Tibial nerve (tissue), 4 donors: ENCODE measurements around the gene PSMB3. TPM values are rescaled to one million over a fixed set of nuclear protein-coding genes. Genes with fewer than 3 reads are reported as not detected.
A peak's percentile ranks its signal among the peaks of the same experiment; 100 is the strongest.

ENCODE experiments used
- DNase-seq, 2 donors: peaks; one replicate each; pipeline ENCODE4 v3.0.0-alpha.2; 2019; ENCODE audit warnings: low spot score in 2 of 2
- H3K27ac ChIP-seq, 4 donors: fragments of 200-600 bp; sonication (generic) in 3 of 4; one replicate each; pipeline ENCODE4 v1.5.1; 2017 to 2019; ENCODE audit warnings: mild to moderate bottlenecking in 1 of 4
- H3K27me3 ChIP-seq, 2 donors: fragments of 200-600 bp; sonication (generic) in 1 of 2; one replicate each; pipeline versions ENCODE4 v1.5.1 to v1.6.0; 2017 to 2019
- H3K36me3 ChIP-seq, 3 donors: fragments of 200-600 bp; sonication (generic); one replicate each; pipeline ENCODE4 v1.5.1; 2018 to 2019
- H3K4me1 ChIP-seq, 4 donors: fragments of 200-600 bp; sonication (generic) in 3 of 4; one replicate each; pipeline ENCODE4 v1.5.1; 2017 to 2019
- H3K4me3 ChIP-seq, 4 donors: fragments of 200-600 bp; sonication (generic) in 3 of 4; one replicate each; pipeline ENCODE4 v1.5.1; 2017 to 2019; ENCODE audit warnings: mild to moderate bottlenecking in 1 of 4, moderate library complexity in 1 of 4
- H3K9me3 ChIP-seq, 4 donors: fragments of 200-600 bp; sonication (generic) in 3 of 4; one replicate each; pipeline ENCODE4 v1.5.1; 2017 to 2019
- EP300 ChIP-seq, 2 donors: sonication (generic); formaldehyde crosslinking; IDR thresholded peaks; one replicate each; pipeline ENCODE4 v1.6.1; 2017; ENCODE audit warnings: antibody characterized with exemption in 2 of 2, mild to moderate bottlenecking in 1 of 2
- POLR2A ChIP-seq, 2 donors: fragments of 450-650 bp; IDR thresholded peaks; one replicate each; pipeline ENCODE4 v1.6.1; 2017; ENCODE audit warnings: antibody characterized with exemption in 2 of 2, mild to moderate bottlenecking in 2 of 2, moderate library complexity in 2 of 2
- WGBS, 2 donors: methylation state at CpG; one replicate each; pipeline ENCODE4 v1.1.5; 2018; 5-methylcytosine and 5-hydroxymethylcytosine counted together
- total RNA-seq, 4 donors: library from RNA; depleted of rRNA; stranded (reverse); fragments of >200 nt; gene quantifications; one replicate each; pipeline ENCODE4 v1.1.0, GENCODE V29; 2016
- TF ChIP-seq, protein P1 (sequence below), 5 experiments: fragments of 200-600 bp in 3 of 5; fragments of 450-650 bp in 2 of 5; sonication (generic) in 3 of 5; IDR thresholded peaks; one replicate each; pipeline ENCODE4 v1.5.1; 2016 to 2019; ENCODE audit warnings: antibody characterized with exemption in 5 of 5, mild to moderate bottlenecking in 3 of 5, moderate library complexity in 2 of 5

The PSMB3 gene
- total RNA-seq, 4 donors from 2014 or later = 88.8 to 146 (median 141) TPM

DNA sequence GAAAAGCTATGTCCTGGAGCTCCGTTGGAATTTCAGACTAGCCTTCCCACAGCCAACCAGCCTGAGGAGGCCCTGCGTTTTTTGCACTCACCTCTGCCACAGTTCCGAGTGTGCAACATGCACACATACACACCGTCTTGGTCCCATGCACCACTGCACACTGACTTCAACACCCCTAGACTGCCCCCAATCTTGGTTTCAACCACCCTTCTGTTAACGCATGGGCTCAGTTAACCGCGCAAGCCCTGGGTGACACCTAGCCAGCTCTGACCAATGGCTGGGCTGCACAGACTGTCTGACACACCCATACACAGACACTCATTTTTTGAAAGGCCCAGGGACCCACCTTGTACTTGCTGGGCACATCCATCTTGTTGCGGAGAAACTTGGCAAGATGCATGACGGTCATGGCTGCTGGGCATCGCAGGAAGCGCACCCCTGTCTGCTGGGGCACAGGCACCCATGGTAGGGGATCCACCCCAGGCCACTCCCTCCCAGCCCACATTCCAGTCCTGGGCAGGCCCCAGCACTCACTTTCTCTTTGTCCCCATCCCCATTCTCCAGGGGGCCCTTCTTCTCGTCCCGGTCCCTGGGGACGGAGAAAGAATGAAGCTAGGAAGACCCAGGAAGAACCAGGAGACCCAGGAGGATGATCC, 14.4 kb upstream of the PSMB3 start:
- Histone ChIP-seq H3K9me3 (no peaks in the 10 kb centered on the region), H3K4me3 (no peak overlapping the region), H3K4me1 (peaks cover 0 to 58% (median 24%) of the 10 kb centered on the region in 4 donors), H3K36me3 (peaks cover 0 to 64% (median 3%) of the 10 kb centered on the region in 3 donors), H3K27me3 (no peaks in the 10 kb centered on the region), H3K27ac (no peak overlapping the region)
- no peak for DNase-seq
- 86 to 89% methylated on average over 14 of the region's 14 CpGs for WGBS, 2 donors
- TF ChIP-seq EP300 (IDR thresholded peaks at IDR 0.05) = no peak
- no peak for TF ChIP-seq POLR2A (IDR thresholded peaks at IDR 0.05)
- TF ChIP-seq, protein P1, sequence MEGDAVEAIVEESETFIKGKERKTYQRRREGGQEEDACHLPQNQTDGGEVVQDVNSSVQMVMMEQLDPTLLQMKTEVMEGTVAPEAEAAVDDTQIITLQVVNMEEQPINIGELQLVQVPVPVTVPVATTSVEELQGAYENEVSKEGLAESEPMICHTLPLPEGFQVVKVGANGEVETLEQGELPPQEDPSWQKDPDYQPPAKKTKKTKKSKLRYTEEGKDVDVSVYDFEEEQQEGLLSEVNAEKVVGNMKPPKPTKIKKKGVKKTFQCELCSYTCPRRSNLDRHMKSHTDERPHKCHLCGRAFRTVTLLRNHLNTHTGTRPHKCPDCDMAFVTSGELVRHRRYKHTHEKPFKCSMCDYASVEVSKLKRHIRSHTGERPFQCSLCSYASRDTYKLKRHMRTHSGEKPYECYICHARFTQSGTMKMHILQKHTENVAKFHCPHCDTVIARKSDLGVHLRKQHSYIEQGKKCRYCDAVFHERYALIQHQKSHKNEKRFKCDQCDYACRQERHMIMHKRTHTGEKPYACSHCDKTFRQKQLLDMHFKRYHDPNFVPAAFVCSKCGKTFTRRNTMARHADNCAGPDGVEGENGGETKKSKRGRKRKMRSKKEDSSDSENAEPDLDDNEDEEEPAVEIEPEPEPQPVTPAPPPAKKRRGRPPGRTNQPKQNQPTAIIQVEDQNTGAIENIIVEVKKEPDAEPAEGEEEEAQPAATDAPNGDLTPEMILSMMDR (IDR thresholded peaks at IDR 0.05) = no peak

DNA sequence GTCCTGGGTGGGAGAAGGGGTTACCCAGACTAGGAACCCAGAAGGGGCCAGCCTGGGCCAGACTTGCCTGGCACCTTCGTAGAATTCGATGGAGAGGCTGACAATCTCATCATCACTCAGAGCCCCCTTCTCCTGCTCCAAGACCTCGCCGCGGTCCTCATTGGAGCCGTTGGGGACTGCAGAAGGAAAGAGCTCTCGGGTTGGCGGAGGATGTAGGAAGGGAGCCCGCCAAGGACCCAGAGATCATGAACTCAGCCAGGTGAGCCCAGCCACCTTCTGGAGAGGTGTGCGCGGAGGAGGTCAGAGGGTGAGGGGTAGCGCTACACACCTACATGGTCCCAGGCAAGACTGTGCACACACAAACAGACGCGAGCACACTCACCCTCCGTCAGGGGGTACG, 13.9 kb upstream of the PSMB3 start:
- peaks cover 0 to 58% (median 3%) of the 10 kb centered on the region in 3 donors for H3K36me3 ChIP-seq
- no peak for DNase-seq
- peaks cover 0 to 58% (median 23%) of the 10 kb centered on the region in 4 donors for H3K4me1 ChIP-seq
- no peak overlapping the region for H3K4me3 ChIP-seq
- no peaks in the 10 kb centered on the region for H3K9me3 ChIP-seq
- TF ChIP-seq EP300 (IDR thresholded peaks at IDR 0.05) (no peak), POLR2A (IDR thresholded peaks at IDR 0.05) (no peak)
- TF ChIP-seq, protein P1 (IDR thresholded peaks at IDR 0.05) = no peak
- H3K27me3 ChIP-seq = no peaks in the 10 kb centered on the region
- WGBS, 2 donors = 93 to 97% methylated on average over 16 of the region's 16 CpGs
- H3K27ac ChIP-seq = no peak overlapping the region

DNA sequence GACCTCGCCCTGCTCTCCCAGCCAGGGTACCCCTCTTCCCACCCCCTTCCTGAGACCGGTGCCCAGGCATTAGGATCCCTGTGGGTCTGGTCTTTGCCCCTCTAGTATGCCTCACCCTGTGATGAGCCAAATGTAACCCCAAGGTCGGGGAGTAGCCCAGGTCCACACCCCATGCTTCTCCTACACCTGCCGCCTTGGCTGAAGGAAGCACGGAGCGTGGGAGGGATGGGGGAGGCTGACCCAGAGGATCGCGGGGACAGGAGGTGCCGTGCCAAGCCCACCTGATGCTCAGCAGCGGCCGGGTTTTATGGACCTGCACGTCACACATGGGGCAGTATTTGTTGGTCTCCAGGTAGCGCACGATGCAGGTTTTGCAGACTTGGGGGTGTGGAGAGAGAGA, 13.2 kb upstream of the PSMB3 start:
- TF ChIP-seq EP300 (IDR thresholded peaks at IDR 0.05) (no peak), POLR2A (IDR thresholded peaks at IDR 0.05) (no peak)
- TF ChIP-seq, protein P1 (IDR thresholded peaks at IDR 0.05) = no peak
- no peak for DNase-seq
- Histone ChIP-seq H3K27me3 (no peaks in the 10 kb centered on the region), H3K4me1 (peaks cover 0 to 58% (median 23%) of the 10 kb centered on the region in 4 donors), H3K36me3 (peaks cover 0 to 52% (median 3%) of the 10 kb centered on the region in 3 donors), H3K9me3 (no peaks in the 10 kb centered on the region), H3K4me3 (no peak overlapping the region), H3K27ac (no peak overlapping the region)
- 80 to 90% methylated on average over 13 to 14 of the region's 14 CpGs for WGBS, 2 donors

DNA sequence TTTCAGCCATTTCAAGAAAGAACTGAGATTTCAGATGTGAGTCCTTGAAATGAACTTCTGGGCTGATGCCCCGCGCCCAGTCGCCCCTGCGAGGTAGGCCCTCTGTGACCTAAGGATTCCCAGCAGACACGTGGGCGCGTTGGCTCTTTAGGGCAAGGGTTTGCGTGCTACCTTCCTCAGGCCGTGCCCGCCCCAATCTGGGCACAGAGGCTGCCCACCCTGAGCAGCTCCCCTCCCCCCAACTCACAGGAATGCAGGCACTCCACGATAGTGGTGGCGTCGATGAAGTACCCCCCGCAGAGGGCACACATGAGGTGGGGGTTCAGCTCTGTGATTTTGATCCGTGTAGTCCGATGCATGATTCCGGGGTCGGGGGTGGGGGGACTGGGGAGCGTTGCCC, 12.5 kb upstream of the PSMB3 start:
- peaks cover 0 to 57% (median 20%) of the 10 kb centered on the region in 4 donors for H3K4me1 ChIP-seq
- no peak for DNase-seq
- no peak overlapping the region for H3K27ac ChIP-seq
- no peak overlapping the region for H3K4me3 ChIP-seq
- TF ChIP-seq POLR2A (IDR thresholded peaks at IDR 0.05) = no peak
- TF ChIP-seq EP300 (IDR thresholded peaks at IDR 0.05) = no peak
- TF ChIP-seq, protein P1 (IDR thresholded peaks at IDR 0.05) = no peak
- no peaks in the 10 kb centered on the region for H3K9me3 ChIP-seq
- H3K36me3 ChIP-seq = peaks cover 0 to 49% (median 3%) of the 10 kb centered on the region in 3 donors
- 84 to 94% methylated on average over 14 to 18 of the region's 19 CpGs for WGBS, 2 donors
- no peaks in the 10 kb centered on the region for H3K27me3 ChIP-seq

DNA sequence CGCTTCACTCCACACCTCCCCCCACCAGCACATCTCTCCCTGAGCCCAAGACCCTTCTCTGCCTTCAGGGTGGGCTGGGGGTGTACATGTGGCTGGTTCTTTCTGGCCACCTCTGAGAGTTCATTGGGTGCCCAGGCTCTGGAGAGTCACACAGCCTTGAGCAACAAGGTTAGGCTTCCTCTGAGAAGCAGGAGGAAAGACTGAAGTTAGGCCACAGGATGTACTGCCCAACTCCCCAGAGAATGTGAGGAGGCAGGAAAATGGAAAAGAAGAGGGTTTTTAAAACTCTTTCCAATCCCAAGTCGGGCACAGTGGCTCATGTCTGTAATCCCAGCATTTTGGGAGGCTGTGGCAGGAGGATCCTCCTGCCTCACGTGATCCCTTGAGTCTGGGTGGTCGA, 11.7 kb upstream of the PSMB3 start:
- peaks cover 0 to 57% (median 19%) of the 10 kb centered on the region in 4 donors for H3K4me1 ChIP-seq

More for the DNA sequence above, 11.7 kb upstream of the PSMB3 start:
- TF ChIP-seq, protein P1 (IDR thresholded peaks at IDR 0.05) = no peak
- no peak for TF ChIP-seq EP300 (IDR thresholded peaks at IDR 0.05)
- no peak for TF ChIP-seq POLR2A (IDR thresholded peaks at IDR 0.05)
- Histone ChIP-seq H3K4me3 (no peak overlapping the region), H3K27me3 (no peaks in the 10 kb centered on the region), H3K27ac (peak overlapping the region in 2 of 4 donors; percentile 85 to 88), H3K36me3 (peaks cover 0 to 45% (median 3%) of the 10 kb centered on the region in 3 donors), H3K9me3 (no peaks in the 10 kb centered on the region)
- 65 to 72% methylated on average over 4 of the region's 4 CpGs for WGBS, 2 donors
- no peak for DNase-seq
